Measurements from ENCODE around the gene FIZ1. TPM values are rescaled to one million over a fixed set of nuclear protein-coding genes. Genes with fewer than 3 reads are reported as not detected.
A peak's percentile ranks its signal among the peaks of the same experiment; 100 is the strongest.
"Not testable (repeated sequence)": the region's sequence is repeated elsewhere in the genome, so short reads cannot be mapped to it uniquely, and the experiment has no call there.

The FIZ1 gene
- total RNA-seq, 1 donor from 2014 or later, result 20.4 TPM

DNA sequence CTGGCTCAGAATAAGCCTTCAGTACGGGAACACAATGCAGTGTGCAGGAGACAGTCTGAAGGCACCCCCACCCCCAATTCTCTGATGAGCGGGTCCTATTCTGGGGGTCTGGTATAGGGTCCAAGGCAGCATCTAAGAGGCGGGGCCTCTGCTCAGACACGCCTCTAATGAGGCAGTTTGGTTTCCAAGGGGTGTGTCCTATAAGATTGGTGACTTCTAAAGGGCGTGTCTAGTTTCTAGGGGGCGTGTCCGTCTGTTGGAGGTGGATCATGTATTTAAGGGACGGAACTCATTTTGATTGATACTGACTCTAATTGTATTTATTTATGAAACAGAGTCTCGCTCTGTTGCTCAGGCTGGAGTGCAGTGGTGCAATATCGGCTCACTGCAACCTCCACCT lies 8.7 kb downstream of the FIZ1 start:
- H3K27me3 Mint-ChIP-seq, result peaks cover 14% of the 10 kb centered on the region
- H3K4me3 Mint-ChIP-seq, result no peak overlapping the region
- H3K4me1 Mint-ChIP-seq, result peaks cover 14% of the 10 kb centered on the region
- DNase-seq, result peak; percentile 67
- peaks cover 5% of the 10 kb centered on the region for H3K9me3 Mint-ChIP-seq
- no peak overlapping the region for H3K27ac Mint-ChIP-seq
- peaks cover 19% of the 10 kb centered on the region for H3K36me3 Mint-ChIP-seq (ENCODE audit: low read depth)
- intact Hi-C loops (cut with micrococcal nuclease), result no loop called here

DNA sequence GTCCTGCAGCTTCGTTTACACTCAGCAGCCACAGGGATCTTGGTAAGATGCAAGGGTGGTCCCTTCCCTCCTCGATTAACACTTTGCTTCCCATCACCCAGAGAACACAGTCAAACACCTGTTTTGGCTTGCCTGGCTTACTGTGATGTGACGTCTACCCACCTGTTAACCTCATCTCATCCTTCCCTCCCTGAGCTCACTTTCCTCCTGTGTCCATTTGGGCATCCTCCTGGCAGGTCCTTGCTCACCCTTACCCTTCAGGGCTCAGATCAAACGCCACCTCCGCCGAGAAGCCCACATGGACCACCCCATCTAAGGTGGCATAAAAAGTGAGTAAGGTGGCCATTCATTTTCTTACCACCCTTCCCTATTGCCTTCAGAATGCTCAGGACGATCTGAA lies 9.2 kb downstream of the FIZ1 start:
- Mint-ChIP-seq H3K27me3 (peaks cover 19% of the 10 kb centered on the region), H3K4me1 (peaks cover 17% of the 10 kb centered on the region)

DNA sequence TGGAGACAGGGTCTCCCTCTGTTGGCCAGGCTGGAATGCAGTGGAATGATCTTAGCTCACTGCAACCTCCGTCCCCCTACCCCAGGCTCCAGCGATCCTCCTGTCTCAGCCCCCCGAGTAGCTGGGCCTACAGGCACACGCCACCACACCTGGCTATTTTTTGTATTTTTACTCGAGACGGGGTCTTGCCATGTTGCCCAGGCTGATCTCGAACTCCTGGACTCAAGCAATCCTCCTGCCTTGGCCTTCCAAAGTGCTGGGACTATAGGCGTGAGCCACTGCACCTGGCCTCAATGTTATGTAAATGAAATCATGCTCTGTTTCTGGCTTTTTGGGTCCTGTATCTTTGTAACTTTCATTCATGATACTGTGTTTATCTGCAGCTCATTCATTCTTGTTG lies 10.6 kb downstream of the FIZ1 start:
- Mint-ChIP-seq H3K4me1 (peaks cover 14% of the 10 kb centered on the region), H3K27ac (no peak overlapping the region), H3K9me3 (no peaks in the 10 kb centered on the region), H3K4me3 (no peak overlapping the region), H3K36me3 (ENCODE audit: low read depth) (peaks cover 8% of the 10 kb centered on the region), H3K27me3 (peaks cover 26% of the 10 kb centered on the region)
- no peak for DNase-seq
- intact Hi-C loops (cut with micrococcal nuclease), result no loop called here

More for the DNA sequence above, 9.2 kb downstream of the FIZ1 start:
- Mint-ChIP-seq H3K4me3 (no peak overlapping the region), H3K27ac (no peak overlapping the region), H3K36me3 (ENCODE audit: low read depth) (peaks cover 14% of the 10 kb centered on the region), H3K9me3 (peaks cover 4% of the 10 kb centered on the region)
- DNase-seq, result no peak
- intact Hi-C loops (cut with micrococcal nuclease), result no loop called here

GRCh38 chr19:55586976-55587668 lies 12.2 kb downstream of the FIZ1 start:
- intact Hi-C loops (cut with micrococcal nuclease), result loop anchor here (1.0 kb wide), 2 partner anchors 12 to 19 kb away; partner anchors contain the start of gene FIZ1
- H3K36me3 Mint-ChIP-seq (ENCODE audit: low read depth), result peaks cover 5% of the 10 kb centered on the region
- peaks cover 14% of the 10 kb centered on the region for H3K4me1 Mint-ChIP-seq
- H3K27me3 Mint-ChIP-seq, result peaks cover 26% of the 10 kb centered on the region
- DNase-seq, result peak; percentile 98
- no peaks in the 10 kb centered on the region for H3K9me3 Mint-ChIP-seq
- peak overlapping the region; percentile 85 for H3K4me3 Mint-ChIP-seq
- no peak overlapping the region for H3K27ac Mint-ChIP-seq

GRCh38 chr19:55585658-55586339 lies 13.5 kb downstream of the FIZ1 start:
- Mint-ChIP-seq H3K9me3 (no peaks in the 10 kb centered on the region), H3K27ac (no peak overlapping the region), H3K4me1 (peaks cover 21% of the 10 kb centered on the region), H3K27me3 (peaks cover 26% of the 10 kb centered on the region), H3K4me3 (peak overlapping the region; percentile 57), H3K36me3 (ENCODE audit: low read depth) (no peaks in the 10 kb centered on the region)
- intact Hi-C loops (cut with micrococcal nuclease), result no loop called here
- DNase-seq, result peak; percentile 73

GRCh38 chr19:55584871-55585270 lies 14.4 kb downstream of the FIZ1 start:
- no peak overlapping the region for H3K27ac Mint-ChIP-seq
- H3K27me3 Mint-ChIP-seq, result peaks cover 26% of the 10 kb centered on the region
- DNase-seq, result peak; percentile 54
- H3K4me1 Mint-ChIP-seq, result peaks cover 23% of the 10 kb centered on the region
- peaks cover under 1% of the 10 kb centered on the region for H3K36me3 Mint-ChIP-seq (ENCODE audit: low read depth)
- intact Hi-C loops (cut with micrococcal nuclease), result loop anchor here (5.0 kb wide), 1 partner anchor 37 kb away; the partner anchor contains the start of gene ZNF784
- no peaks in the 10 kb centered on the region for H3K9me3 Mint-ChIP-seq
- no peak overlapping the region for H3K4me3 Mint-ChIP-seq

- H3K27ac Mint-ChIP-seq; H3K4me3 Mint-ChIP-seq; H3K36me3 Mint-ChIP-seq (ENCODE audit: low read depth); H3K9me3 Mint-ChIP-seq; DNase-seq: not testable (repeated sequence)
- peaks cover 26% of the 10 kb centered on the region for H3K27me3 Mint-ChIP-seq
- peaks cover 27% of the 10 kb centered on the region for H3K4me1 Mint-ChIP-seq
- intact Hi-C loops (cut with micrococcal nuclease), result loop anchor here (5.0 kb wide), 1 partner anchor 38 kb away; the partner anchor contains the start of gene ZNF784
These were observed 15.4 kb downstream of the FIZ1 start for GRCh38 chr19:55583897-55584296.

DNA sequence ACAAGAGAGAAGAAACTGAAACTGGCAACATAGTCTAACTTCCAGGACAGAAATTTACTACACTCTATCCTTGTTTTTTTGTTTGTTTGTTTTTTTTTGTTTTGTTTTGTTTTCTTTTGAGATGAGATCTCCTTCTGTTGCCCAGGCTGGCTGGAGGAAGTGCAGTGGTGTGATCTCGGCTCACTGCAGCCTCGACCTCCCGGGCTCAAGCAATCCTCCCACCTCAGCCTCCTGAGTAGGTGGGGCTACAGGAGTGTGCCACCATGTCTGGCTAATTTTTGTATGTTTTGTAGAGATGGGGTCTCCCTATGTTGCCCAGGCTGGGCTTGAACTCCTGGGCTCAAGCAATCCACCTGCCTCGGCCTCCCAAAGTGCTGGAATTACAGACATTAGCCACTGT lies 17.0 kb downstream of the FIZ1 start:
- intact Hi-C loops (cut with micrococcal nuclease), result loop anchor here (5.0 kb wide), 1 partner anchor 40 kb away; the partner anchor contains the start of gene ZNF784
- not testable (repeated sequence) for H3K4me3 Mint-ChIP-seq; H3K36me3 Mint-ChIP-seq (ENCODE audit: low read depth); H3K27ac Mint-ChIP-seq; DNase-seq; H3K9me3 Mint-ChIP-seq
- H3K27me3 Mint-ChIP-seq, result peaks cover 24% of the 10 kb centered on the region
- peaks cover 25% of the 10 kb centered on the region for H3K4me1 Mint-ChIP-seq

DNA sequence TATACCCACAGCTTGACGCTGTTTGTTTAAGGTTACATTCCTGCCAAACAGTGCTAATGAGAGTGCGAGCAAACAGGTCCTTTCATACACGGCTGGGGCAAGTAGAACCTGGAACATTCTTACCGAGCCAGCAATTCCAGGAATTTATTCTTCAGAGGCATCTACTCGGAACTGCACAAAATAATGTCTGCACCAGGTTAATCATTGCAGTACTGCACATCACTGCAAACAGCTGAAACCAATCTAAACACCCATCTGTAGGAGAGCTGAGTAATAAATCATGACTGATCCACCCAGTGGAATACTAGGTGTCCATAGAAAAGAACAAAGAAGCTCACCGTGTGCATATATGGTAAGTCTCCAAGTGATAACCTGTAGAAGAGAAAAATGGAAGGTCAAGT lies 17.5 kb downstream of the FIZ1 start:
- intact Hi-C loops (cut with micrococcal nuclease), result loop anchor here (2.0 to 5.0 kb wide), 3 partner anchors 17 to 65 kb away; partner anchors contain the start of genes FIZ1 and ZNF784
- Mint-ChIP-seq H3K9me3 (no peaks in the 10 kb centered on the region), H3K4me3 (peak overlapping the region; percentile 35), H3K27me3 (peaks cover 21% of the 10 kb centered on the region), H3K27ac (no peak overlapping the region), H3K4me1 (peaks cover 22% of the 10 kb centered on the region), H3K36me3 (ENCODE audit: low read depth) (peaks cover 8% of the 10 kb centered on the region)
- no peak for DNase-seq

DNA sequence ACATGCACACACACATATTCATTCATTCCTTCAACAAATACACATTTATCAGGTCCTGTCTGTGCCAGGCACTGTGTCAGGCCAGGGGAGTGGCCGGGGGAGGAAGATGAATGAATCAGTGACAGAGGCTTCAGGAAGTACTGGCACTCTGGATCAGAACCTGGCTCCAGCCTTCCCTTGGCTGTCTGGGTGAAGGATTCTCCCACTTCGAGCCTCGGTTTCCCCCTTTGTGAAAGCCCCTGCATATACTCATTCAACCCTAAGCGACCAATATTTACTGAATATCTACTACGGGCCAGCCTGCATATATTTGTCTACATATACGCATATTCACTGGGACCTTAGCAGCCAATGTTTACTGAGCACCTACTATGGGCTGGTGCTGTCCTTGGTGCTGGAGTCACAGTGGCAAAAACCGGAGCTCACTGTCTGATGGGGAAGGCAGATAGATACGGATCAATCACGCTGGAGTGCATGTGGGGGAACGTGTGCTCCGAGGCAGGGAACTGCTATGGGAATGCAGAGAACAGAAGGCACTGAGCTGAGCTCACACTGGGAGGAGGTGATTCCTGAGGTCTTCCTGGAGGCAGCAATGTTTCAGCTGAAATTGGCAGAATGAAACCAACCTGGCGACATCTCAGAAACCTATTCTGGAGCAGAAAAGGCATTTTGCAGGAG lies 18.0 kb downstream of the FIZ1 start:
- Mint-ChIP-seq H3K36me3 (ENCODE audit: low read depth) (peaks cover 9% of the 10 kb centered on the region), H3K27me3 (peaks cover 17% of the 10 kb centered on the region), H3K4me1 (peaks cover 20% of the 10 kb centered on the region), H3K4me3 (peak overlapping the region; percentile 87), H3K27ac (peak overlapping the region; percentile 75), H3K9me3 (no peaks in the 10 kb centered on the region)
- intact Hi-C loops (cut with micrococcal nuclease), result loop anchor here (2.0 to 5.0 kb wide), 3 partner anchors 18 to 64 kb away; partner anchors contain the start of genes FIZ1 and ZNF784
- peak; percentile 78 for DNase-seq

DNA sequence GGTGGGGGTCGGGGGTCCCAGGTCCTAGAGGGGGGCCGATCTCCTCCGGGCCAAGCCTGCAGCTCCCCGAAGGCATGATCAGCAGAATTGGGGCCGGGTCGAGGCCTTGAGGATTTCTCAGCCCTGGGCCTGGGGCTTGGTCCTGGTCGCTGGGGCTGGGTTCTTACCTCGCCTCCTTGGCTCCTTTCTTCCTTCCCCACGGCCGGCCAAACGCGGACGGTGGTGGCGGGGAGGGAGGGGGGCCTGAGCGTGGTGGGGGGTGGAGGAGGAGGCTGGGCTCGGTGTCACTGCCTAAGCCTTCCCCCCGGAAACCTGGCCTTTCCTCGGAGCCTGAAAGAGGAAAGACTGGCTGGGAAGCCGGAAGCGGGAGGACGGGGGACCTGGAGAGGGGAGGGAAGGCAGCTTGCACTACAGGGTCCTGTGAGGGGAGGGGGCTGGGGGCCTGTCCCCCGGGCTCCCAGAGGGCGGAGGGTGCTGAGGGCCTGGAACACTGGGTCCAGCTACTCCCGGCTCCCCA lies 18.6 kb downstream of the FIZ1 start, which contains the start of gene ZNF579:
ZNF579 (minus strand) TSS at position 221 of the 517 bp plus-strand sequence. CDS start 1,209 bp downstream, outside the sequence.
- Mint-ChIP-seq H3K27me3 (peaks cover 12% of the 10 kb centered on the region), H3K4me1 (peaks cover 18% of the 10 kb centered on the region), H3K36me3 (ENCODE audit: low read depth) (peaks cover 9% of the 10 kb centered on the region), H3K9me3 (no peaks in the 10 kb centered on the region), H3K27ac (peak within 1 kb of the TSS; percentile 83), H3K4me3 (peak within 1 kb of the TSS; percentile 87)
- DNase-seq, result peak; percentile 94
- intact Hi-C loops (cut with micrococcal nuclease), result loop anchor here (2.0 to 5.0 kb wide), 3 partner anchors 18 to 64 kb away; partner anchors contain the start of genes FIZ1 and ZNF784

DNA sequence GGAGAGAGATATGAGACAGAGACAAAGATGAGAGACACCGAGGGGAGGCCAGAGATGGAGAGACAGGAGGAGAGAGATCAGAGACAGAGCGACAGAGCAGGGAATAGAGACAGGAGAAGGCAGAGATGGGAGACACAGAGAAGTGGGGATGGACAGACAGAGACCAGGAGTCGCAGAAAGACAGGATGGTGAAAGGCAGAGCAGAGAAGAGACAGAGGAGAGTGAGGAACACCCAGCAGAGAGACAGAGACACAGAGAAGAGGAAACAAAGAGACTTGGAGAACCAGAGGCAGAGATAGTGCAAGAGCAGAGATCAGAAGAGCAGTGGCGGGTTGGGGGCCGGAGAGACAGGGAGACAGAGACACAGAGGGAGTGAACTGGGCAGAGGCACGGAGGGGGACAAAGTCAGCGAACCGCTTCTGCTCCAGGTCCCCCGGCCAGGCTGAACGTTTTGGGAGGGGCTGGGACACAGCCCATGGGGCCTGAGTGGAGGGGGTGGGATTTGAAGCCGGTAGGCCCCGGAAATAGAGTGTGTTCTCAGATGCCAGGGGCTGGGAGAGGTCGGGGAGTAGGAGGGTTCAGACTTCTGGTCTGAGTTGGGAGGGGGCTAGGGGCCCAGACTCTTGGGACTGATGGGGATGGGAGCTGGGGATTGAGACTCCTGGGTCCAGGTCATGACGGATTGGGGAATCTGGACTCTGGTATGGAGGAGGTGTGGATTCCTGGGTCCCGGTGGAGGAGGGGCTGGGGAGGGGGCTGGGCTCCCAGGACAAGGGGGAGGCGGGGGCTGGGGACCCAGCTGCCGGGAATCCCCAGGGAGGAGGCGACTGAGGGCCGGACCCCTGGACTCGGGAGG lies 19.3 kb downstream of the FIZ1 start:
- peak; percentile 75 for DNase-seq
- Mint-ChIP-seq H3K9me3 (no peaks in the 10 kb centered on the region), H3K27me3 (peaks cover 5% of the 10 kb centered on the region), H3K27ac (peak overlapping the region; percentile 83), H3K4me1 (peaks cover 13% of the 10 kb centered on the region), H3K4me3 (peak overlapping the region; percentile 87), H3K36me3 (ENCODE audit: low read depth) (peaks cover 9% of the 10 kb centered on the region)
- intact Hi-C loops (cut with micrococcal nuclease), result loop anchor here (2.0 to 5.0 kb wide), 3 partner anchors 19 to 63 kb away; partner anchors contain the start of genes FIZ1 and ZNF784
